ENCODE measurements around the gene PCDH7. TPM values are rescaled to one million over a fixed set of nuclear protein-coding genes. Genes with fewer than 3 reads are reported as not detected.

The PCDH7 gene
- 10 to 100 TPM in 1 of 2 donors, 1 to 10 TPM in 1; 4.7 to 18.0 TPM for total RNA-seq

GRCh38 chr4:30720021-30720660 lies at the start of gene PCDH7:
PCDH7 (plus strand) TSS chr4:30720369; CDS start chr4:30721423, 1,054 bp downstream.
- DNase-seq: peak; percentile 30
- no peaks in the 10 kb centered on the region for H3K9me3 ChIP-seq
- peak within 1 kb of the TSS; percentile 52 to 63 for H3K9ac ChIP-seq (ENCODE audit: low read depth in 2 of 2, low read length in 2 of 2)
- peak within 1 kb of the TSS; percentile 62 for H3K27ac ChIP-seq
- peaks cover 5% of the 10 kb centered on the region for H3K4me1 ChIP-seq
- TF ChIP-seq CTCF (IDR thresholded peaks at IDR 0.05): no peak
- H3K4me3 ChIP-seq: peak within 1 kb of the TSS; percentile 32
- no peaks in the 10 kb centered on the region for H3K36me3 ChIP-seq
- intact Hi-C loops (cut with DNase I): no loop called here
- H3K27me3 ChIP-seq: peaks cover 53% of the 10 kb centered on the region

- no peaks in the 10 kb centered on the region for H3K36me3 ChIP-seq
- TF ChIP-seq CTCF (IDR thresholded peaks at IDR 0.05): no peak
- no peak for DNase-seq
- H3K27me3 ChIP-seq: no peaks in the 10 kb centered on the region
- no peaks in the 10 kb centered on the region for H3K4me1 ChIP-seq
- no peak overlapping the region for H3K27ac ChIP-seq
- H3K9ac ChIP-seq (ENCODE audit: low read depth in 2 of 2, low read length in 2 of 2): no peak overlapping the region
- intact Hi-C loops (cut with DNase I): no loop called here
- H3K9me3 ChIP-seq: no peaks in the 10 kb centered on the region
- H3K4me3 ChIP-seq: no peak overlapping the region
Measured at GRCh38 chr4:30671926-30672448, 48.2 kb upstream of the PCDH7 start.

- no peaks in the 10 kb centered on the region for H3K9me3 ChIP-seq
- intact Hi-C loops (cut with DNase I): no loop called here
- H3K36me3 ChIP-seq: no peaks in the 10 kb centered on the region
- H3K27ac ChIP-seq: no peak overlapping the region
- H3K4me1 ChIP-seq: no peaks in the 10 kb centered on the region
- no peak overlapping the region for H3K4me3 ChIP-seq
- no peak for DNase-seq
- no peaks in the 10 kb centered on the region for H3K27me3 ChIP-seq
- TF ChIP-seq CTCF (IDR thresholded peaks at IDR 0.05): no peak
- no peak overlapping the region for H3K9ac ChIP-seq (ENCODE audit: low read depth in 2 of 2, low read length in 2 of 2)
Measured at GRCh38 chr4:30696191-30696590, 24.0 kb upstream of the PCDH7 start.

GRCh38 chr4:30714408-30715031 lies 5.6 kb upstream of the PCDH7 start:
- H3K36me3 ChIP-seq: no peaks in the 10 kb centered on the region
- no peak overlapping the region for H3K27ac ChIP-seq
- H3K4me3 ChIP-seq: no peak overlapping the region
- DNase-seq: peak; percentile 47
- no peaks in the 10 kb centered on the region for H3K9me3 ChIP-seq
- peak; percentile 66 for TF ChIP-seq CTCF (IDR thresholded peaks at IDR 0.05)
- intact Hi-C loops (cut with DNase I): no loop called here
- no peak overlapping the region for H3K9ac ChIP-seq (ENCODE audit: low read depth in 2 of 2, low read length in 2 of 2)
- peaks cover 5% of the 10 kb centered on the region for H3K4me1 ChIP-seq
- peaks cover 22% of the 10 kb centered on the region for H3K27me3 ChIP-seq

- Histone ChIP-seq H3K27me3 (peaks cover 33% of the 10 kb centered on the region), H3K4me3 (no peak overlapping the region), H3K9ac (ENCODE audit: low read depth in 2 of 2, low read length in 2 of 2) (no peak overlapping the region), H3K36me3 (no peaks in the 10 kb centered on the region), H3K27ac (no peak overlapping the region), H3K4me1 (peaks cover 5% of the 10 kb centered on the region), H3K9me3 (no peaks in the 10 kb centered on the region)
- DNase-seq: no peak
- TF ChIP-seq CTCF (IDR thresholded peaks at IDR 0.05): peak; percentile 37
- intact Hi-C loops (cut with DNase I): no loop called here
Measured at GRCh38 chr4:30716158-30716557, 4.0 kb upstream of the PCDH7 start.
